A549 (cell line): ENCODE data around the gene ZNF616. TPM values are rescaled to one million over a fixed set of nuclear protein-coding genes. Genes with fewer than 3 reads are reported as not detected.
A peak's percentile ranks its signal among the peaks of the same experiment; 100 is the strongest.

Experiments used
- ATAC-seq, 2 experiments: fragments of 200-7000 bp in 1 of 2; fragments of >200 bp in 1 of 2; cut with Nextera tagmentation in 1 of 2; cut with Tn5 transposase in 1 of 2; 3 replicates each; pipeline versions ENCODE4 v1.8.0 to v1.9.1; 2018 to 2020; ENCODE audit warnings: mild to moderate bottlenecking in 1 of 2, moderate library complexity in 1 of 2
- CTCF ChIA-PET: fragments of 300-600 bp; sonication (Branson Sonifier 250); formaldehyde crosslinking; extraction: SDS; loops from one replicate; lab custom pipeline; 2021; ENCODE audit warnings: antibody characterized with exemption, inconsistent platforms; lab: Yijun Ruan, JAX
- POLR2A ChIA-PET: fragments of 350-600 bp; formaldehyde crosslinking; extraction: SDS; loops from one replicate; lab custom pipeline; 2021; ENCODE audit warnings: antibody characterized with exemption, inconsistent platforms; lab: Yijun Ruan, JAX
- DNase-seq, 2 experiments: peaks; one replicate each; pipeline versions ENCODE4 v3.0.0 to v3.0.0-alpha.2; 2011 to 2016; ENCODE audit warnings: low read depth in 1 of 2, low spot score in 1 of 2
- FAIRE-seq: peaks from 2 replicates; lab custom pipeline; 2011; peaks lifted over from hg19 to GRCh38; lab: Jason Lieb, UNC
- H3K27ac ChIP-seq, 2 experiments: fragments of >200 bp; sonication (Bioruptor Twin); formaldehyde crosslinking; 3 replicates each; pipeline ENCODE4 v1.5.1; 2016 to 2017
- H3K4me1 ChIP-seq: fragments of >200 bp; sonication (Bioruptor Twin); formaldehyde crosslinking; 3 replicates; pipeline ENCODE4 v1.6.1; 2016
- H3K4me2 ChIP-seq: fragments of >200 bp; sonication (Bioruptor Twin); formaldehyde crosslinking; 3 replicates; pipeline ENCODE4 v1.6.1; 2016
- H3K4me3 ChIP-seq: fragments of >200 bp; sonication (Bioruptor Twin); formaldehyde crosslinking; 3 replicates; pipeline ENCODE4 v1.5.1; 2016
- H3K9me3 ChIP-seq: fragments of >200 bp; sonication (Bioruptor Twin); formaldehyde crosslinking; 3 replicates; pipeline ENCODE4 v1.6.1; 2016
- ATOH8 ChIP-seq: fragments of 250-450 bp; sonication (Bioruptor Pico); IDR thresholded peaks from 2 replicates; pipeline ENCODE4 v1.5.0; 2020; ENCODE audit warnings: low read depth, mild to moderate bottlenecking, moderate library complexity
- BHLHE40 ChIP-seq: IDR thresholded peaks from 2 replicates; pipeline ENCODE4 v1.6.1; 2012; ENCODE audit warnings: low read depth, low read length, inconsistent platforms
- CBX2 ChIP-seq: fragments of 200-600 bp; sonication (generic); IDR thresholded peaks from 2 replicates; pipeline ENCODE4 v1.6.1; 2016; ENCODE audit warnings: low read depth, mild to moderate bottlenecking, borderline replicate concordance
- CEBPB ChIP-seq, 2 experiments: fragments of >200 bp in 1 of 2; sonication (Bioruptor Twin) in 1 of 2; formaldehyde crosslinking in 1 of 2; IDR thresholded peaks; 2 replicates each; pipeline ENCODE4 v1.6.1; 2012 to 2016
- E2F6 ChIP-seq: IDR thresholded peaks from 2 replicates; pipeline ENCODE4 v1.6.1; 2012; ENCODE audit warnings: low read depth, borderline replicate concordance
- EHF ChIP-seq: fragments of 250-450 bp; sonication (Bioruptor Pico); IDR thresholded peaks from 2 replicates; pipeline ENCODE4 v1.5.0; 2020; ENCODE audit warnings: mild to moderate bottlenecking
- FOSB ChIP-seq: fragments of 250-450 bp; sonication (Bioruptor Pico); IDR thresholded peaks from 2 replicates; pipeline ENCODE4 v1.5.0; 2020; ENCODE audit warnings: mild to moderate bottlenecking, moderate library complexity
- FOXS1 ChIP-seq: fragments of 250-450 bp; sonication (Bioruptor Pico); IDR thresholded peaks from 2 replicates; pipeline ENCODE4 v1.5.0; 2020; ENCODE audit warnings: mild to moderate bottlenecking, moderate library complexity
- GATA3 ChIP-seq: IDR thresholded peaks from 2 replicates; pipeline ENCODE4 v1.6.1; 2012; ENCODE audit warnings: borderline replicate concordance
- HDAC2 ChIP-seq: fragments of 200-600 bp; sonication (generic); IDR thresholded peaks from 2 replicates; pipeline ENCODE4 v1.6.1; 2016
- HES2 ChIP-seq: fragments of >200 bp; sonication (Bioruptor Twin); formaldehyde crosslinking; IDR thresholded peaks from 2 replicates; pipeline ENCODE4 v1.6.1; 2016
- HMGXB4 ChIP-seq: fragments of 250-450 bp; sonication (Bioruptor Pico); IDR thresholded peaks from 2 replicates; pipeline ENCODE4 v1.5.0; 2021; ENCODE audit warnings: mild to moderate bottlenecking, moderate library complexity, borderline replicate concordance
- HOXA7 ChIP-seq: fragments of 250-450 bp; sonication (Bioruptor Pico); IDR thresholded peaks from 2 replicates; pipeline ENCODE4 v1.5.0; 2020; ENCODE audit warnings: mild to moderate bottlenecking, moderate library complexity
- HOXB13 ChIP-seq: fragments of 250-450 bp; sonication (Bioruptor Pico); IDR thresholded peaks from 2 replicates; pipeline ENCODE4 v1.5.0; 2020; ENCODE audit warnings: low read depth, mild to moderate bottlenecking, moderate library complexity
- KDM5A ChIP-seq: fragments of 200-600 bp; sonication (generic); IDR thresholded peaks from 2 replicates; pipeline ENCODE4 v1.6.1; 2016; ENCODE audit warnings: antibody characterized with exemption, mild to moderate bottlenecking
- MAX ChIP-seq: IDR thresholded peaks from 2 replicates; pipeline ENCODE4 v1.6.1; 2012
- RAD21 ChIP-seq, 2 experiments: fragments of >200 bp in 1 of 2; sonication (Bioruptor Twin) in 1 of 2; formaldehyde crosslinking in 1 of 2; IDR thresholded peaks in 1 of 2; conservative IDR thresholded peaks in 1 of 2; 2 replicates in 1 of 2; 3 replicates in 1 of 2; pipeline ENCODE4 v1.6.1; 2012 to 2018; ENCODE audit warnings: inconsistent platforms in 1 of 2
- RARB ChIP-seq: fragments of 250-450 bp; sonication (Bioruptor Pico); IDR thresholded peaks from 2 replicates; pipeline ENCODE4 v1.8.0; 2021; ENCODE audit warnings: mild to moderate bottlenecking, moderate library complexity
- SREBF2 ChIP-seq: fragments of 450-650 bp; IDR thresholded peaks from 2 replicates; pipeline ENCODE4 v1.6.1; 2014; ENCODE audit warnings: mild to moderate bottlenecking, moderate library complexity
- TFCP2L1 ChIP-seq: fragments of 250-450 bp; sonication (Bioruptor Pico); IDR thresholded peaks from 2 replicates; pipeline ENCODE4 v1.5.0; 2021; ENCODE audit warnings: mild to moderate bottlenecking
- ZNF302 ChIP-seq: fragments of 250-450 bp; sonication (Bioruptor Pico); IDR thresholded peaks from 2 replicates; pipeline ENCODE4 v1.9.0; 2021; ENCODE audit warnings: inconsistent platforms, mild to moderate bottlenecking, moderate library complexity
- WGBS: methylation state at CpG from one replicate; pipeline ENCODE4 v1.1.6; 2017; ENCODE audit errors: missing lambda C conversion rate; 5-methylcytosine and 5-hydroxymethylcytosine counted together
- polyA plus RNA-seq, 4 experiments: library from polyadenylated mRNA; depleted of rRNA in 3 of 4; stranded (reverse); fragments of >200 nt; fragmentation: RNase III in 1 of 4; extraction: RNeasy Plus Mini Kit Qiagen cat#74134 plus additional on column Dnase treatment in 1 of 4; gene quantifications; 2 replicates in 3 of 4; 3 replicates in 1 of 4; pipeline ENCODE4 v1.2.3, GENCODE V29; 2011 to 2017

ZNF616 gene
- polyA plus RNA-seq, 2 of the 4 experiments (the other 2 are of a cell fraction), result 0.90 to 1.8 TPM

GRCh38 chr19:52170863-52171320 lies 31.2 kb upstream of the ZNF616 start:
- WGBS, result 24% methylated on average over 22 of the region's 22 CpGs
- POLR2A ChIA-PET, result no interaction called here
- ATAC-seq (peak; percentile 65), DNase-seq (no peak)
- no peak for TF ChIP-seq FOSB (CRISPR knock-in tag)
- TF ChIP-seq, all 56 proteins: peak for 0
- H3K9me3 ChIP-seq, result peaks cover 74% of the 10 kb centered on the region
- no peaks in the 10 kb centered on the region for H3K4me1 ChIP-seq
- H3K4me2 ChIP-seq, result peak overlapping the region; percentile 80
- no peak for FAIRE-seq
- peak overlapping the region; percentile 56 to 70 for H3K27ac ChIP-seq
- CTCF ChIA-PET, result no interaction called here
- H3K4me3 ChIP-seq, result peak overlapping the region; percentile 58

GRCh38 chr19:52170304-52170703 lies 30.6 kb upstream of the ZNF616 start:
- Histone ChIP-seq H3K27ac (no peak overlapping the region), H3K4me1 (no peaks in the 10 kb centered on the region), H3K9me3 (peaks cover 74% of the 10 kb centered on the region), H3K4me2 (no peak overlapping the region; the same call in 2 of the 3 replicates), H3K4me3 (no peak overlapping the region)
- WGBS, result 91% methylated on average over 5 of the region's 5 CpGs
- no peak for FAIRE-seq
- TF ChIP-seq HES2, result no peak
- no peak for TF ChIP-seq HOXB13 (CRISPR knock-in tag)
- TF ChIP-seq EHF (CRISPR knock-in tag), result no peak
- DNase-seq, result no peak
- POLR2A ChIA-PET, result no interaction called here
- 0 out of 6 replicates have a peak, but pooled peaks of 1 of the 2 experiments have one; percentile 18 for ATAC-seq
- CTCF ChIA-PET, result no interaction called here

- FAIRE-seq, result no peak
- CTCF ChIA-PET, result no interaction called here
Measured at GRCh38 chr19:52155596-52156359, 16.0 kb upstream of the ZNF616 start.

GRCh38 chr19:52148256-52148655 lies 8.5 kb upstream of the ZNF616 start:
- ATAC-seq (no peak), DNase-seq (no peak), FAIRE-seq (no peak)
- no peaks in the 10 kb centered on the region for H3K4me1 ChIP-seq
- no peak overlapping the region for H3K27ac ChIP-seq
- peaks cover 92% of the 10 kb centered on the region for H3K9me3 ChIP-seq
- no peak overlapping the region for H3K4me2 ChIP-seq
- no peak overlapping the region for H3K4me3 ChIP-seq
- CTCF ChIA-PET, result no interaction called here
- POLR2A ChIA-PET, result no interaction called here
- TF ChIP-seq GATA3, result no peak
- TF ChIP-seq HOXA7, result no peak
- no peak for TF ChIP-seq E2F6
- no peak for TF ChIP-seq EHF (CRISPR knock-in tag)
- TF ChIP-seq, all 56 proteins: peak for 0

More at GRCh38 chr19:52155596-52156359, 16.0 kb upstream of the ZNF616 start:
- 73% methylated on average over 15 of the region's 15 CpGs for WGBS
- Histone ChIP-seq H3K27ac (no peak overlapping the region), H3K4me2 (no peak overlapping the region), H3K9me3 (peaks cover 95% of the 10 kb centered on the region), H3K4me1 (no peaks in the 10 kb centered on the region), H3K4me3 (no peak overlapping the region)
- DNase-seq, result no peak
- POLR2A ChIA-PET, result no interaction called here
- no peak for TF ChIP-seq CBX2
- TF ChIP-seq TFCP2L1, result no peak
- no peak for TF ChIP-seq RARB (CRISPR knock-in tag)
- TF ChIP-seq KDM5A, result no peak
- TF ChIP-seq FOXS1 (CRISPR knock-in tag), result no peak
- no peak for TF ChIP-seq ZNF302 (CRISPR knock-in tag)
- TF ChIP-seq RAD21 (conservative IDR thresholded peaks at IDR 0.05 in 1 of 2, IDR thresholded peaks at IDR 0.05 in 1 of 2), result no peak
- ATAC-seq, result no peak

- H3K4me2 ChIP-seq, result no peak overlapping the region
- ChIA-PET CTCF (no interaction called here), POLR2A (no interaction called here)
- H3K4me3 ChIP-seq, result no peak overlapping the region
- no peak for FAIRE-seq
- 0% methylated on average over 3 of the region's 3 CpGs for WGBS
- no peak for DNase-seq
- no peaks in the 10 kb centered on the region for H3K4me1 ChIP-seq
- no peak for ATAC-seq
- H3K9me3 ChIP-seq, result peaks cover 91% of the 10 kb centered on the region
- H3K27ac ChIP-seq, result no peak overlapping the region
- TF ChIP-seq SREBF2 (no peak), MAX (no peak), HDAC2 (no peak), KDM5A (no peak), HMGXB4 (CRISPR knock-in tag) (no peak), CEBPB (IDR thresholded peaks at IDR 0.05) (no peak), BHLHE40 (no peak), ATOH8 (CRISPR knock-in tag) (no peak), HES2 (no peak)
Measured at GRCh38 chr19:52142001-52142595, 2.4 kb upstream of the ZNF616 start.
